HG02870 (cell line): ENCODE data around the gene RNGTT.
A peak's percentile ranks its signal among the peaks of the same experiment; 100 is the strongest.

ENCODE experiments used
- ATAC-seq: cut with Tn5 transposase; IDR thresholded peaks from one replicate; pipeline ENCODE4 v1.9.1; 2021; ENCODE audit warnings: mild to moderate bottlenecking, moderate library complexity; ENCODE audit not compliant: unreplicated experiment

Gene RNGTT

GRCh38 chr6:88567696-88568095 is 395.7 kb downstream of the RNGTT start:
- ATAC-seq, result no peak

- peak; percentile 78 for ATAC-seq
Observed at GRCh38 chr6:88566746-88567534, 396.5 kb downstream of the RNGTT start.

DNA sequence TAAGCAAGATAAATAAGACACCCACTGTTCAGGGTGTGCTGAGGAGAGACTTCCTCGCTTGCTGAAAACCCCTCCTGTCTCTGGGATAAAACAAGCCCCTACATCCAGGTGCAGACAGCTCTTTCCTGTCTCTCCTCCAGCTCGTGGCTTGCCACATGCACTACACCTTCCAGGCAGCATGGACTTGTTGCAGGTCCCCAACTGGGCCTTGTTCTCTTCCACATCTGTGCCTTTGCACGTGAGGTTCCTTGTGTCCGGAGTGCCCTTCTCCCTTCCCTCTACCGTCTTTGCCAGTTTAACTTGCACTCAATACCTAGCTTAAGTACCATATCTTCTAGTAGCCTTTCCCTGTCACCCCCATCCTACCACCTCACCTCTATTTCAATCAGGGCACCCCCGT is 397.6 kb downstream of the RNGTT start:
- ATAC-seq, result no peak

GRCh38 chr6:88565409-88565811 is 398.0 kb downstream of the RNGTT start:
- no peak for ATAC-seq

- no peak for ATAC-seq
Observed at GRCh38 chr6:88563277-88563625, 400.2 kb downstream of the RNGTT start.

- ATAC-seq, result no peak
Observed at GRCh38 chr6:88562353-88563276, 400.8 kb downstream of the RNGTT start.

DNA sequence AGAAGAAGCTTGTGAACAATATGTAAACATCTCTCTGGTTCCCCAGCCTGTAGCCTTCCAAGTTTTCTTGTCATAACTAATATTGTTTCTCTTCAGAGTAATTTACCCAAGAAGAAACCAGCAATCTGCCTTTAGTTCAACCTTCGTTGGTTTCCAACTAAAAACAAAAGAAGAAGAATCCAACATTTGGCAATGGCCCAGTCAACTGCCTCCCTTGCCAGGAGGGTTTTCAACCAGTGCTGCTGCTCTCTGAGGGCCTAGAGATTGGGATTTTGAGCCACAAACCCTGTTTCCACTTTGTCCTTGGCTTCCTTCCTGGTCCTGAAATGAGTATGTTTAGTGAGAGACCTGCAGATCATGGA is 401.5 kb downstream of the RNGTT start:
- ATAC-seq, result no peak

- no peak for ATAC-seq
Observed at GRCh38 chr6:88561034-88561953, 402.1 kb downstream of the RNGTT start.
